GM13976 (cell line): ENCODE results near the gene SIMC1.

Experiments used
- DNase-seq: peaks from one replicate; pipeline ENCODE4 v3.0.0; 2012; ENCODE audit warnings: low spot score
- CTCF ChIP-seq: IDR thresholded peaks from 2 replicates; pipeline ENCODE4 v1.5.1; 2012; ENCODE audit warnings: borderline replicate concordance, mild to moderate bottlenecking; ENCODE audit not compliant: insufficient read depth; ENCODE audit errors: extremely low read depth, missing control alignments, control extremely low read depth
- in situ Hi-C: fragments of 300-500 bp; cut with MboI; formaldehyde crosslinking; loops from one replicate; pipeline ENCODE4 v1.12.0; 2022; ENCODE audit warnings: low sequenced_read_pairs, mixed read lengths, inconsistent platforms; ENCODE audit not compliant: unreplicated experiment

SIMC1 gene

GRCh38 chr5:176341325-176342157 is 103.3 kb downstream of the SIMC1 start:
- no peak for TF ChIP-seq CTCF
- in situ Hi-C loops = no loop called here
- DNase-seq = no peak

- in situ Hi-C loops = no loop called here
- no peak for DNase-seq
- no peak for TF ChIP-seq CTCF
Observed at GRCh38 chr5:176342158-176342483, 103.9 kb downstream of the SIMC1 start.

GRCh38 chr5:176342766-176343458 is 104.7 kb downstream of the SIMC1 start:
- no peak for DNase-seq
- in situ Hi-C loops = no loop called here
- no peak for TF ChIP-seq CTCF

GRCh38 chr5:176350416-176350815 is 112.2 kb downstream of the SIMC1 start:
- in situ Hi-C loops = no loop called here
- TF ChIP-seq CTCF = no peak
- DNase-seq = no peak

- TF ChIP-seq CTCF = no peak
- DNase-seq = no peak
- in situ Hi-C loops = no loop called here
Observed at GRCh38 chr5:176352116-176352878, 114.1 kb downstream of the SIMC1 start.

- in situ Hi-C loops = no loop called here
- no peak for DNase-seq
Observed at GRCh38 chr5:176353533-176353932, 115.3 kb downstream of the SIMC1 start.

More at GRCh38 chr5:176353533-176353932, 115.3 kb downstream of the SIMC1 start:
- no peak for TF ChIP-seq CTCF
